Retinal pigment epithelial cell (primary cell): ENCODE data around the gene MCTP1.
A peak's percentile ranks its signal among the peaks of the same experiment; 100 is the strongest.

Experiments
- DNase-seq: peaks from one replicate; pipeline ENCODE4 v3.0.0-alpha.2; 2010; ENCODE audit warnings: low read depth
- H3K4me3 ChIP-seq: 2 replicates; pipeline ENCODE4 v1.5.1; 2011; ENCODE audit warnings: mild to moderate bottlenecking, low read length, control low read depth, moderate library complexity
- CTCF ChIP-seq: conservative IDR thresholded peaks from 2 replicates; pipeline ENCODE4 v1.5.1; 2011; ENCODE audit warnings: low read depth, low read length, control low read depth, inconsistent platforms

The MCTP1 gene

GRCh38 chr5:94863951-94864350, 420.9 kb downstream of the MCTP1 start:
- no peak overlapping the region for H3K4me3 ChIP-seq
- TF ChIP-seq CTCF, result no peak
- DNase-seq, result no peak

- TF ChIP-seq CTCF, result no peak
- no peak overlapping the region for H3K4me3 ChIP-seq
- peak; percentile 14 for DNase-seq
Observed at GRCh38 chr5:94857111-94857510, 427.8 kb downstream of the MCTP1 start.

- TF ChIP-seq CTCF, result no peak
- no peak for DNase-seq
- no peak overlapping the region for H3K4me3 ChIP-seq
Observed at GRCh38 chr5:94856257-94856800, 428.6 kb downstream of the MCTP1 start.

- DNase-seq, result no peak
- TF ChIP-seq CTCF, result no peak
- H3K4me3 ChIP-seq, result no peak overlapping the region
Observed at GRCh38 chr5:94855543-94855942, 429.4 kb downstream of the MCTP1 start.

- no peak overlapping the region for H3K4me3 ChIP-seq
- no peak for DNase-seq
- TF ChIP-seq CTCF, result no peak
Observed at GRCh38 chr5:94853120-94853519, 431.8 kb downstream of the MCTP1 start.

GRCh38 chr5:94850960-94851359, 433.9 kb downstream of the MCTP1 start:
- TF ChIP-seq CTCF, result no peak
- no peak overlapping the region for H3K4me3 ChIP-seq
- no peak for DNase-seq

- TF ChIP-seq CTCF, result peak; percentile 76
- DNase-seq, result peak; percentile 67
- peak overlapping the region; percentile 24 for H3K4me3 ChIP-seq
Observed at GRCh38 chr5:94849821-94850736, 434.8 kb downstream of the MCTP1 start.
